Ishikawa (cell line): ENCODE measurements around the gene CERK.

Source experiments
- CEBPB ChIP-seq: IDR thresholded peaks from 2 replicates; pipeline ENCODE4 v1.6.1; 2012
- EGR1 ChIP-seq: IDR thresholded peaks from 2 replicates; pipeline ENCODE4 v1.6.1; 2012
- EP300 ChIP-seq: IDR thresholded peaks from 2 replicates; pipeline ENCODE4 v1.6.1; 2012; ENCODE audit warnings: borderline replicate concordance
- FOXM1 ChIP-seq: IDR thresholded peaks from 2 replicates; pipeline ENCODE4 v1.6.1; 2012; ENCODE audit warnings: low read depth, borderline replicate concordance
- MAX ChIP-seq: IDR thresholded peaks from 2 replicates; pipeline ENCODE4 v1.6.1; 2012
- RAD21 ChIP-seq: IDR thresholded peaks from 2 replicates; pipeline ENCODE4 v1.6.1; 2012; ENCODE audit warnings: low read depth
- TAF1 ChIP-seq: IDR thresholded peaks from 2 replicates; pipeline ENCODE4 v1.6.1; 2012; ENCODE audit warnings: low read depth, mild to moderate bottlenecking
- TCF12 ChIP-seq: IDR thresholded peaks from 2 replicates; pipeline ENCODE4 v1.6.1; 2012; ENCODE audit warnings: low read depth
- TEAD4 ChIP-seq: IDR thresholded peaks from 2 replicates; pipeline ENCODE4 v1.6.1; 2012
- USF1 ChIP-seq: IDR thresholded peaks from 2 replicates; pipeline ENCODE4 v1.6.1; 2012
- YY1 ChIP-seq: IDR thresholded peaks from 2 replicates; pipeline ENCODE4 v1.6.1; 2012; ENCODE audit warnings: low read depth
- ZBTB7A ChIP-seq: IDR thresholded peaks from 2 replicates; pipeline ENCODE4 v1.6.1; 2012; ENCODE audit warnings: low read depth
- TF ChIP-seq, protein P1 (sequence below): IDR thresholded peaks from 2 replicates; pipeline ENCODE4 v1.6.1; 2012; ENCODE audit warnings: low read depth, mild to moderate bottlenecking

DNA sequence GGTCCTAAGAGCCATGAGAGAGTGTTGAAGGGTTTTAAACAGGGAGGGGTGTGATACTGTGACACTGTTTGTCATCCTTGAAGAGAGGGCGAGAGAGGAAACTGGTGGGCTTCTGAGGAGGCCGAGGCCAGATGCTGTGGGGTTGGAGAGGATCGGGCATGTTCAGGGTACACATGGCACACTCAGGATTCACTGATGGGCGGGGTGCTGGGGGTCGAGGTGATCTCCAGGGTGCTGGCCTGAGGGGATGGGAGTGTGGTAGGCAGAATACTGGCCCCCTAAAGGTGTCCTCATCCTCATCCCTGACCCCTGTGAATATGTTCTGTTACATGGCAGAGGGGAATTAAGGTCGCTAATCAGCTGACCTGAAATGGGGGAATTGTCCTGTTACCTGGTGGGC is 31.7 kb upstream of the CERK start:
- no peak for TF ChIP-seq FOXM1
- no peak for TF ChIP-seq RAD21
- no peak for TF ChIP-seq MAX
- TF ChIP-seq YY1 = no peak
- no peak for TF ChIP-seq USF1
- no peak for TF ChIP-seq TAF1
- TF ChIP-seq ZBTB7A = no peak
- no peak for TF ChIP-seq EP300
- no peak for TF ChIP-seq TEAD4
- TF ChIP-seq CEBPB = no peak
- TF ChIP-seq, protein P1, sequence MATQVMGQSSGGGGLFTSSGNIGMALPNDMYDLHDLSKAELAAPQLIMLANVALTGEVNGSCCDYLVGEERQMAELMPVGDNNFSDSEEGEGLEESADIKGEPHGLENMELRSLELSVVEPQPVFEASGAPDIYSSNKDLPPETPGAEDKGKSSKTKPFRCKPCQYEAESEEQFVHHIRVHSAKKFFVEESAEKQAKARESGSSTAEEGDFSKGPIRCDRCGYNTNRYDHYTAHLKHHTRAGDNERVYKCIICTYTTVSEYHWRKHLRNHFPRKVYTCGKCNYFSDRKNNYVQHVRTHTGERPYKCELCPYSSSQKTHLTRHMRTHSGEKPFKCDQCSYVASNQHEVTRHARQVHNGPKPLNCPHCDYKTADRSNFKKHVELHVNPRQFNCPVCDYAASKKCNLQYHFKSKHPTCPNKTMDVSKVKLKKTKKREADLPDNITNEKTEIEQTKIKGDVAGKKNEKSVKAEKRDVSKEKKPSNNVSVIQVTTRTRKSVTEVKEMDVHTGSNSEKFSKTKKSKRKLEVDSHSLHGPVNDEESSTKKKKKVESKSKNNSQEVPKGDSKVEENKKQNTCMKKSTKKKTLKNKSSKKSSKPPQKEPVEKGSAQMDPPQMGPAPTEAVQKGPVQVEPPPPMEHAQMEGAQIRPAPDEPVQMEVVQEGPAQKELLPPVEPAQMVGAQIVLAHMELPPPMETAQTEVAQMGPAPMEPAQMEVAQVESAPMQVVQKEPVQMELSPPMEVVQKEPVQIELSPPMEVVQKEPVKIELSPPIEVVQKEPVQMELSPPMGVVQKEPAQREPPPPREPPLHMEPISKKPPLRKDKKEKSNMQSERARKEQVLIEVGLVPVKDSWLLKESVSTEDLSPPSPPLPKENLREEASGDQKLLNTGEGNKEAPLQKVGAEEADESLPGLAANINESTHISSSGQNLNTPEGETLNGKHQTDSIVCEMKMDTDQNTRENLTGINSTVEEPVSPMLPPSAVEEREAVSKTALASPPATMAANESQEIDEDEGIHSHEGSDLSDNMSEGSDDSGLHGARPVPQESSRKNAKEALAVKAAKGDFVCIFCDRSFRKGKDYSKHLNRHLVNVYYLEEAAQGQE = no peak
- TF ChIP-seq TCF12 = no peak
- TF ChIP-seq EGR1 = no peak
